Inferior parietal cortex (tissue), 1 donor: ENCODE results near the gene GRB10.
"Not testable (repeated sequence)": the region's sequence is repeated elsewhere in the genome, so short reads cannot be mapped to it uniquely, and the experiment has no call there.

Experiments used
- DNase-seq: peaks from one replicate; pipeline ENCODE4 v3.0.0-alpha.2; 2016; ENCODE audit errors: extremely low spot score

The GRB10 gene

GRCh38 chr7:50554431-50555322 is 228.0 kb downstream of the GRB10 start:
- no peak for DNase-seq

GRCh38 chr7:50553973-50554372 is 228.7 kb downstream of the GRB10 start:
- no peak for DNase-seq

GRCh38 chr7:50552921-50553320 is 229.8 kb downstream of the GRB10 start:
- no peak for DNase-seq

- no peak for DNase-seq
Measured at GRCh38 chr7:50552139-50552538, 230.6 kb downstream of the GRB10 start.

GRCh38 chr7:50545613-50546012 is 237.1 kb downstream of the GRB10 start:
- DNase-seq = not testable (repeated sequence)

GRCh38 chr7:50544992-50545391 is 237.7 kb downstream of the GRB10 start:
- no peak for DNase-seq

- no peak for DNase-seq
Measured at GRCh38 chr7:50543776-50544442, 238.8 kb downstream of the GRB10 start.

- DNase-seq = no peak
Measured at GRCh38 chr7:50542132-50542531, 240.6 kb downstream of the GRB10 start.

GRCh38 chr7:50540785-50541579 is 241.7 kb downstream of the GRB10 start:
- no peak for DNase-seq
